ENCODE results near the gene ELF1.

DNA sequence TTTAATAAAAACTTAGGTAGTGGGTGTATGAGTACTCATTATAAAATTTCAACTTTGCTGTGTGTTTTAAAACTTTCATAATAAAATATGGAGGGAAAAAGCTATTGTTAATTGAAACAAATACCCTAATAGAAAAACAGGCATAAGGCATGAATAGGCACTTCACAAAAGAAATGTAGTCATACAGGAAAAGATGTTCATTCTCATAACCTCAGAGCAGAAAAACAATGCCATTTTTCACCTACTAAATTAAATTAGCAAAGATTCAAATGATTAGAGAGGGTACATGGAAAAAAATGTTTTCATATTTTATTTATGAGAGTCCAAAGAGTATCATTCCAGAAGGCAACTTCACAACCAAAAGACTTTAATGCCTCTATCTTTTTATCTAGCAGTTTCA lies 20.6 kb upstream of the ELF1 start:
- TF ChIP-seq, protein P1, sequence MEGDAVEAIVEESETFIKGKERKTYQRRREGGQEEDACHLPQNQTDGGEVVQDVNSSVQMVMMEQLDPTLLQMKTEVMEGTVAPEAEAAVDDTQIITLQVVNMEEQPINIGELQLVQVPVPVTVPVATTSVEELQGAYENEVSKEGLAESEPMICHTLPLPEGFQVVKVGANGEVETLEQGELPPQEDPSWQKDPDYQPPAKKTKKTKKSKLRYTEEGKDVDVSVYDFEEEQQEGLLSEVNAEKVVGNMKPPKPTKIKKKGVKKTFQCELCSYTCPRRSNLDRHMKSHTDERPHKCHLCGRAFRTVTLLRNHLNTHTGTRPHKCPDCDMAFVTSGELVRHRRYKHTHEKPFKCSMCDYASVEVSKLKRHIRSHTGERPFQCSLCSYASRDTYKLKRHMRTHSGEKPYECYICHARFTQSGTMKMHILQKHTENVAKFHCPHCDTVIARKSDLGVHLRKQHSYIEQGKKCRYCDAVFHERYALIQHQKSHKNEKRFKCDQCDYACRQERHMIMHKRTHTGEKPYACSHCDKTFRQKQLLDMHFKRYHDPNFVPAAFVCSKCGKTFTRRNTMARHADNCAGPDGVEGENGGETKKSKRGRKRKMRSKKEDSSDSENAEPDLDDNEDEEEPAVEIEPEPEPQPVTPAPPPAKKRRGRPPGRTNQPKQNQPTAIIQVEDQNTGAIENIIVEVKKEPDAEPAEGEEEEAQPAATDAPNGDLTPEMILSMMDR (IDR thresholded peaks at IDR 0.05), result no peak
- TF ChIP-seq E2F4 (CRISPR knock-in tag; IDR thresholded peaks at IDR 0.05; ENCODE audit: borderline replicate concordance, low read depth) (no peak), TP53 (CRISPR knock-in tag; IDR thresholded peaks at IDR 0.05) (no peak), ZNF138 (CRISPR knock-in tag; conservative IDR thresholded peaks at IDR 0.05) (no peak), ETV6 (CRISPR knock-in tag; IDR thresholded peaks at IDR 0.05) (no peak), SMAD3 (CRISPR knock-in tag; IDR thresholded peaks at IDR 0.05; ENCODE audit: borderline replicate concordance) (no peak), NR2C2 (CRISPR knock-in tag; IDR thresholded peaks at IDR 0.05) (no peak)
- TF ChIP-seq, protein P2, sequence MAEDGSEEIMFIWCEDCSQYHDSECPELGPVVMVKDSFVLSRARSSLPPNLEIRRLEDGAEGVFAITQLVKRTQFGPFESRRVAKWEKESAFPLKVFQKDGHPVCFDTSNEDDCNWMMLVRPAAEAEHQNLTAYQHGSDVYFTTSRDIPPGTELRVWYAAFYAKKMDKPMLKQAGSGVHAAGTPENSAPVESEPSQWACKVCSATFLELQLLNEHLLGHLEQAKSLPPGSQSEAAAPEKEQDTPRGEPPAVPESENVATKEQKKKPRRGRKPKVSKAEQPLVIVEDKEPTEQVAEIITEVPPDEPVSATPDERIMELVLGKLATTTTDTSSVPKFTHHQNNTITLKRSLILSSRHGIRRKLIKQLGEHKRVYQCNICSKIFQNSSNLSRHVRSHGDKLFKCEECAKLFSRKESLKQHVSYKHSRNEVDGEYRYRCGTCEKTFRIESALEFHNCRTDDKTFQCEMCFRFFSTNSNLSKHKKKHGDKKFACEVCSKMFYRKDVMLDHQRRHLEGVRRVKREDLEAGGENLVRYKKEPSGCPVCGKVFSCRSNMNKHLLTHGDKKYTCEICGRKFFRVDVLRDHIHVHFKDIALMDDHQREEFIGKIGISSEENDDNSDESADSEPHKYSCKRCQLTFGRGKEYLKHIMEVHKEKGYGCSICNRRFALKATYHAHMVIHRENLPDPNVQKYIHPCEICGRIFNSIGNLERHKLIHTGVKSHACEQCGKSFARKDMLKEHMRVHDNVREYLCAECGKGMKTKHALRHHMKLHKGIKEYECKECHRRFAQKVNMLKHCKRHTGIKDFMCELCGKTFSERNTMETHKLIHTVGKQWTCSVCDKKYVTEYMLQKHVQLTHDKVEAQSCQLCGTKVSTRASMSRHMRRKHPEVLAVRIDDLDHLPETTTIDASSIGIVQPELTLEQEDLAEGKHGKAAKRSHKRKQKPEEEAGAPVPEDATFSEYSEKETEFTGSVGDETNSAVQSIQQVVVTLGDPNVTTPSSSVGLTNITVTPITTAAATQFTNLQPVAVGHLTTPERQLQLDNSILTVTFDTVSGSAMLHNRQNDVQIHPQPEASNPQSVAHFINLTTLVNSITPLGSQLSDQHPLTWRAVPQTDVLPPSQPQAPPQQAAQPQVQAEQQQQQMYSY (CRISPR knock-in tag; IDR thresholded peaks at IDR 0.05), result no peak

Data from WTC11 (cell line).